Psoas muscle (tissue), 8 donors: ENCODE results near the gene OR9Q1. TPM values are rescaled to one million over a fixed set of nuclear protein-coding genes. Genes with fewer than 3 reads are reported as not detected.

Experiments used
- ATAC-seq, 4 donors: fragments of 200-7000 bp; cut with Tn5 transposase; one replicate each; pipeline ENCODE4 v1.9.1; 2020; ENCODE audit warnings: moderate library complexity in 3 of 4, mild to moderate bottlenecking in 2 of 4
- DNase-seq, 2 donors: peaks; one replicate each; pipeline ENCODE4 v3.0.0-alpha.2; 2020
- H3K27ac ChIP-seq: fragments of 200-600 bp; one replicate; pipeline ENCODE4 v1.8.0; 2022
- H3K27me3 ChIP-seq, 3 donors: fragments of 200-600 bp in 1 of 3; one replicate each; pipeline versions ENCODE4 v1.6.1 to v1.8.0; 2013 to 2022; ENCODE audit warnings: low read length in 2 of 3, mild to moderate bottlenecking in 2 of 3, moderate library complexity in 1 of 3; ENCODE audit not compliant: insufficient read depth in 3 of 3
- H3K36me3 ChIP-seq, 2 donors: fragments of 200-600 bp in 1 of 2; one replicate each; pipeline versions ENCODE4 v1.6.1 to v1.8.0; 2013 to 2022; ENCODE audit warnings: low read depth in 1 of 2, mild to moderate bottlenecking in 1 of 2, moderate library complexity in 1 of 2; ENCODE audit not compliant: insufficient read depth in 1 of 2
- H3K4me1 ChIP-seq: fragments of 200-600 bp; one replicate; pipeline ENCODE4 v1.8.0; 2022
- H3K4me3 ChIP-seq: fragments of 200-600 bp; one replicate; pipeline ENCODE4 v1.8.0; 2022; ENCODE audit warnings: mild to moderate bottlenecking
- H3K9me3 ChIP-seq: fragments of 200-600 bp; one replicate; pipeline ENCODE4 v1.8.0; 2022
- CTCF ChIP-seq: fragments of 200-600 bp; IDR thresholded peaks from one replicate; pipeline ENCODE4 v1.8.0; 2022; ENCODE audit warnings: antibody characterized with exemption
- WGBS, 3 donors: extraction: QIAGEN DNeasy Blood & Tissue Kit; methylation state at CpG; one replicate each; pipeline versions ENCODE4 v1.1.6 to v1.1.7; 2013; 5-methylcytosine and 5-hydroxymethylcytosine counted together
- intact Hi-C, 2 donors: fragments of 100-400 bp; cut with DNase I; formaldehyde crosslinking; loops; one replicate each; pipeline versions ENCODE4 v1.11.0 to v1.14.2; 2022
- long read RNA-seq, 2 donors: library from polyadenylated mRNA; unstranded; transcript quantifications; one replicate each; pipeline ENCODE4 v2.0.0, GENCODE V29; 2021
- polyA plus RNA-seq, 3 donors: library from polyadenylated mRNA; stranded (reverse); fragments of 200-250 nt; gene quantifications; one replicate each; pipeline ENCODE4 v1.2.3, GENCODE V29; 2013
- total RNA-seq, 4 donors: library from RNA; stranded (reverse); fragmentation: NEBNext Ultra II Directional in 2 of 4; extraction: Animal tissue kit (Norgen Biotek cat#: 25700) in 2 of 4; gene quantifications; one replicate each; pipeline versions ENCODE4 v1.2.1 to v1.2.4, GENCODE V29; 2021 to 2023
- donor health status: healthy with polysubstance abuse.
- donor health status: DM: no; HTN: no; CAD: no; lungs with moderate emphysema.
- donor health status: Bipolar disorder and iron deficiency.
- donor health status: healthy.
- donor health status: DM: yes; HTN: yes; CAD: no.
- donor health status: DM: no; HTN: no; CAD: no.
- donor health status: DM: no; HTN: no; CAD: no.
- donor health status: DM: yes; HTN: yes; CAD: no.

Gene OR9Q1
- total RNA-seq: not detected
- polyA plus RNA-seq: not detected
- long read RNA-seq, donor 1: 0 reads
- long read RNA-seq, donor 2: 0 reads

GRCh38 chr11:58023435-58023931 lies at the start of gene OR9Q1:
TSS of gene OR9Q1 (plus strand) at chr11:58023881. CDS start at chr11:58179445, 155,564 bp downstream.
- Histone ChIP-seq H3K4me3 (no peak within 1 kb of the TSS), H3K4me1 (peaks cover 14% of the 10 kb centered on the region), H3K36me3 (no peaks in the 10 kb centered on the region), H3K27ac (peak within 1 kb of the TSS; percentile 61), H3K9me3 (no peaks in the 10 kb centered on the region), H3K27me3 (no peaks in the 10 kb centered on the region)
- no peak for DNase-seq
- ATAC-seq: no peak
- TF ChIP-seq CTCF: no peak
- intact Hi-C loops: no loop called here
- 62 to 77% (median 75%) methylated on average over 5 of the region's 5 CpGs for WGBS, 3 donors

- Histone ChIP-seq H3K36me3 (no peaks in the 10 kb centered on the region), H3K4me3 (no peak overlapping the region), H3K27ac (no peak overlapping the region), H3K4me1 (no peaks in the 10 kb centered on the region), H3K27me3 (no peaks in the 10 kb centered on the region), H3K9me3 (no peaks in the 10 kb centered on the region)
- ATAC-seq (no peak), DNase-seq (no peak)
- intact Hi-C loops: loop anchor here in 1 of 2 donors (2.0 kb wide), 1 partner anchor 47 kb away; no protein-coding TSS in a partner anchor
- 58 to 87% (median 78%) methylated on average over 1 of the region's 1 CpG for WGBS, 3 donors
- no peak for TF ChIP-seq CTCF
Measured at GRCh38 chr11:57974132-57974531, 49.5 kb upstream of the OR9Q1 start.

- Histone ChIP-seq H3K27me3 (no peaks in the 10 kb centered on the region), H3K27ac (no peak overlapping the region), H3K4me3 (no peak overlapping the region), H3K9me3 (no peaks in the 10 kb centered on the region), H3K36me3 (no peaks in the 10 kb centered on the region), H3K4me1 (no peaks in the 10 kb centered on the region)
- WGBS, 3 donors: 27 to 43% (median 34%) methylated on average over 15 of the region's 15 CpGs
- intact Hi-C loops: loop anchor here in 1 of 2 donors (2.0 kb wide), 1 partner anchor 46 kb away; no protein-coding TSS in a partner anchor
- ATAC-seq: peak in 3 of 4 donors; percentile 48 to 62 (median 56)
- DNase-seq: no peak
- TF ChIP-seq CTCF: no peak
Measured at GRCh38 chr11:57974848-57975601, 48.7 kb upstream of the OR9Q1 start.

GRCh38 chr11:57977709-57978108 lies 46.0 kb upstream of the OR9Q1 start:
- 0 to 23% (median 4%) methylated on average over 2 of the region's 2 CpGs for WGBS, 3 donors
- DNase-seq (no peak), ATAC-seq (no peak)
- Histone ChIP-seq H3K27ac (no peak overlapping the region), H3K4me1 (no peaks in the 10 kb centered on the region), H3K27me3 (no peaks in the 10 kb centered on the region), H3K9me3 (no peaks in the 10 kb centered on the region), H3K4me3 (no peak overlapping the region), H3K36me3 (no peaks in the 10 kb centered on the region)
- intact Hi-C loops: no loop called here
- TF ChIP-seq CTCF: no peak
